Spleen (tissue), 11 donors: ENCODE data around the gene OOSP3. TPM values are rescaled to one million over a fixed set of nuclear protein-coding genes. Genes with fewer than 3 reads are reported as not detected.
"Not testable (repeated sequence)": the region's sequence is repeated elsewhere in the genome, so short reads cannot be mapped to it uniquely, and the experiment has no call there.

ENCODE experiments used
- DNase-seq: peaks from one replicate; pipeline ENCODE4 v3.0.0-alpha.2; 2020
- H3K27ac ChIP-seq, 8 donors: fragments of 200-600 bp; sonication (generic) in 7 of 8; 1 replicate in 4 of 8; 2 replicates in 4 of 8; pipeline versions ENCODE4 v1.5.0 to v1.8.0; 2016 to 2021; ENCODE audit warnings: inconsistent platforms in 4 of 8, mild to moderate bottlenecking in 4 of 8, moderate library complexity in 1 of 8
- H3K27me3 ChIP-seq, 7 donors: fragments of 200-600 bp; sonication (generic) in 6 of 7; replicated peaks in 1 of 7; 1 replicate in 4 of 7; 2 replicates in 3 of 7; pipeline versions ENCODE4 v1.5.0 to v1.8.0; 2016 to 2021; ENCODE audit warnings: inconsistent platforms in 3 of 7, mild to moderate bottlenecking in 1 of 7
- H3K36me3 ChIP-seq, 6 donors: fragments of 200-600 bp; sonication (generic) in 5 of 6; 1 replicate in 4 of 6; 2 replicates in 2 of 6; pipeline versions ENCODE4 v1.5.0 to v1.8.0; 2016 to 2021; ENCODE audit warnings: inconsistent platforms in 2 of 6
- H3K4me1 ChIP-seq, 6 donors: fragments of 200-600 bp; sonication (generic) in 5 of 6; 1 replicate in 3 of 6; 2 replicates in 3 of 6; pipeline versions ENCODE4 v1.5.0 to v1.8.0; 2016 to 2021; ENCODE audit warnings: inconsistent platforms in 3 of 6
- H3K4me3 ChIP-seq, 8 donors: fragments of 200-600 bp; sonication (generic) in 7 of 8; 1 replicate in 4 of 8; 2 replicates in 4 of 8; pipeline versions ENCODE4 v1.5.0 to v1.8.0; 2016 to 2021; ENCODE audit warnings: inconsistent platforms in 4 of 8, mild to moderate bottlenecking in 4 of 8, moderate library complexity in 2 of 8
- H3K9me3 ChIP-seq, 8 donors: fragments of 200-600 bp; sonication (generic) in 7 of 8; 1 replicate in 4 of 8; 2 replicates in 4 of 8; pipeline versions ENCODE4 v1.5.0 to v1.8.0; 2016 to 2021; ENCODE audit warnings: inconsistent platforms in 4 of 8
- POLR2A ChIP-seq, 3 donors: fragments of 450-650 bp; IDR thresholded peaks; one replicate each; pipeline ENCODE4 v1.5.1; 2017; ENCODE audit warnings: antibody characterized with exemption in 3 of 3, mild to moderate bottlenecking in 1 of 3
- POLR2AphosphoS5 ChIP-seq, 3 donors: sonication (generic); formaldehyde crosslinking; IDR thresholded peaks; one replicate each; pipeline ENCODE4 v1.5.1; 2017; ENCODE audit warnings: antibody characterized with exemption in 3 of 3
- WGBS, 5 donors: extraction: QIAGEN DNeasy Blood & Tissue Kit in 3 of 5; methylation state at CpG; one replicate each; pipeline versions ENCODE4 v1.1.5 to v1.1.7; 2013 to 2018; 5-methylcytosine and 5-hydroxymethylcytosine counted together
- intact Hi-C: fragments of 100-400 bp; cut with DNase I; formaldehyde crosslinking; loops from one replicate; pipeline ENCODE4 v1.15.0; 2023; ENCODE audit warnings: low total_unique reads
- polyA plus RNA-seq, 3 donors: library from polyadenylated mRNA; stranded (reverse); fragments of 200-250 nt; gene quantifications; one replicate each; pipeline ENCODE4 v1.2.1, GENCODE V29; 2013
- total RNA-seq, 7 donors: library from RNA; depleted of rRNA in 3 of 7; stranded (reverse); fragments of >200 nt in 3 of 7; fragmentation: NEBNext Ultra II Directional in 4 of 7; extraction: Animal tissue kit (Norgen Biotek cat#: 25700) in 4 of 7; gene quantifications; one replicate each; pipeline versions ENCODE4 v1.1.0 to v1.2.1, GENCODE V29; 2016 to 2021
- TF ChIP-seq, protein P1 (sequence below), 11 experiments: fragments of 200-600 bp in 7 of 11; fragments of 450-650 bp in 4 of 11; sonication (generic) in 4 of 11; IDR thresholded peaks in 8 of 11; conservative IDR thresholded peaks in 3 of 11; 1 replicate in 7 of 11; 2 replicates in 4 of 11; pipeline versions ENCODE4 v1.4.0 to v1.8.0; 2016 to 2021; ENCODE audit warnings: antibody characterized with exemption in 11 of 11, inconsistent platforms in 4 of 11, mild to moderate bottlenecking in 1 of 11
- donor health status: healthy with polysubstance abuse.
- donor health status: DM: no; HTN: no; CAD: no; lungs with moderate emphysema.
- donor health status: DM: no; HTN: no; CAD: no.
- donor health status: Bipolar disorder and iron deficiency.
- donor health status: healthy.
- donor health status: DM: no; HTN: no; CAD: no.
- donor health status: DM: yes; HTN: yes; CAD: no.

The OOSP3 gene
- total and polyA plus RNA-seq, 10 donors: not detected

DNA sequence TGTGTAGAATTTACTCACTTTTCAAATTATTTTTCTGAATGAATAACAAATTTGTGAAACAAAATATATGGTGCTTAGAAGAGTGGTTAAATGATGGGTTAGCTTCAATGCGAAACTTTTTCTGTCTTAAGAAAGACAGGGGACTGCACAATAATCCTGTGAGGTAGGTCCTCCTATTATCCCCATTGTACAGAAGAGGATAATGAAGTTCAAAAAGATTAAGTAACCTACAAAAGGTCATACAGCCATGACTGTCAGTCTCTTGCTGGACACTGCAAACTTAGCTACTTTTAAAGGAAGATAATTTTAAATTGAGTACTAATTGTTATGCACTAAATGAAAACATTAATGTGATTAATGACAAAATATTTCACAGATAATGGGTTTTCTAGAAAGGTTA, 5.0 kb downstream of the OOSP3 start:
- H3K4me1 ChIP-seq: no peaks in the 10 kb centered on the region
- H3K36me3 ChIP-seq: no peaks in the 10 kb centered on the region
- intact Hi-C loops: no loop called here
- no peak overlapping the region for H3K27ac ChIP-seq
- H3K27me3 ChIP-seq: no peaks in the 10 kb centered on the region
- WGBS, 5 donors: 91 to 100% (median 93%) methylated on average over 1 of the region's 1 CpG
- H3K9me3 ChIP-seq: peaks cover 0 to 33% (median 30%) of the 10 kb centered on the region in 8 donors
- no peak for DNase-seq
- no peak overlapping the region for H3K4me3 ChIP-seq
- TF ChIP-seq, protein P1, sequence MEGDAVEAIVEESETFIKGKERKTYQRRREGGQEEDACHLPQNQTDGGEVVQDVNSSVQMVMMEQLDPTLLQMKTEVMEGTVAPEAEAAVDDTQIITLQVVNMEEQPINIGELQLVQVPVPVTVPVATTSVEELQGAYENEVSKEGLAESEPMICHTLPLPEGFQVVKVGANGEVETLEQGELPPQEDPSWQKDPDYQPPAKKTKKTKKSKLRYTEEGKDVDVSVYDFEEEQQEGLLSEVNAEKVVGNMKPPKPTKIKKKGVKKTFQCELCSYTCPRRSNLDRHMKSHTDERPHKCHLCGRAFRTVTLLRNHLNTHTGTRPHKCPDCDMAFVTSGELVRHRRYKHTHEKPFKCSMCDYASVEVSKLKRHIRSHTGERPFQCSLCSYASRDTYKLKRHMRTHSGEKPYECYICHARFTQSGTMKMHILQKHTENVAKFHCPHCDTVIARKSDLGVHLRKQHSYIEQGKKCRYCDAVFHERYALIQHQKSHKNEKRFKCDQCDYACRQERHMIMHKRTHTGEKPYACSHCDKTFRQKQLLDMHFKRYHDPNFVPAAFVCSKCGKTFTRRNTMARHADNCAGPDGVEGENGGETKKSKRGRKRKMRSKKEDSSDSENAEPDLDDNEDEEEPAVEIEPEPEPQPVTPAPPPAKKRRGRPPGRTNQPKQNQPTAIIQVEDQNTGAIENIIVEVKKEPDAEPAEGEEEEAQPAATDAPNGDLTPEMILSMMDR (IDR thresholded peaks at IDR 0.05 in 8 of 11, conservative IDR thresholded peaks at IDR 0.05 in 3 of 11): no peak
- TF ChIP-seq POLR2AphosphoS5 (IDR thresholded peaks at IDR 0.05) (no peak), POLR2A (IDR thresholded peaks at IDR 0.05) (no peak)

DNA sequence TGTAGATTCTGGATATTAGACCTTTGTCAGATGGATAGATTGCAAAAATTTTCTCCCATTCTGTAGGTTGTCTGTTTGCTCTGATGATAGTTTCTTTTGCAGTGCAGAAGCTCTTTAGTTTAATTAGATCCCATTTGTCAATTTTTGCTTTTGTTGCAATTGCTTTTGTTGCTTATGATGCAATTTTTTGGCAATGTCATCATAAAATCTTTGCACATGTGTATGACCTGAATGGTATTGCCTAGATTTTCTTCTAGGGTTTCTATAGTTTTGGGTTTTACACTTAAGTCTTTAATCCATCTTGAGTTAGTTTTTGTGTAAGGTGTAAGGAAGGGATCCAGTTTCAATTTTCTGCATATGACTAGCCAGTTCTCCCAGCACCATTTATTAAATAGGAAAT, 8.6 kb downstream of the OOSP3 start:
- H3K4me3 ChIP-seq, intact Hi-C loops, H3K36me3 ChIP-seq, DNase-seq, H3K27me3 ChIP-seq, H3K27ac ChIP-seq, H3K4me1 ChIP-seq: not testable (repeated sequence)
- H3K9me3 ChIP-seq: peaks cover 0 to 69% (median 53%) of the 10 kb centered on the region in 8 donors

DNA sequence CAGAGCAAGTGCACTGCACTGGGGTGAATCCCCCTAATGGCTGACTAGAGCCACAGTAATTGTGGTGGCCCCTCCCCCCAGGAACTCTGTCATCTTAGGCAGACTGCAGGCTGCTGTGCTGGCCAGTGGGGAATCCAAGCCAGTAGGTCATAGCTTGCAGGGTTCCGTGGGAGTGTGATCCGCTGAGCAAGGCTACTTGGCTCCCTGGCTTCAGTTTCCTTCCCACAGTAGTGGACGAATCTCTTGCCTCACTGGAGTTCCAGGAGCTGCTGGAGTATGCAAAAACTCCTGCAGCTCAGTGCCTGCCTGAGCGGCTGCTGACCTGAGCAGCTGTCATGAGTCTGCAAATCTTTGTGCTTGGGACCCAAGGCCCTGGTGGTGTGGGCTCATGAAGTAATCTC, 13.2 kb downstream of the OOSP3 start:
- DNase-seq: no peak
- WGBS, 5 donors: 25 to 60% (median 39%) methylated on average over 3 to 4 of the region's 4 CpGs
- Histone ChIP-seq H3K27me3 (peaks cover 0 to 13% (median 0%) of the 10 kb centered on the region in 7 donors), H3K4me1 (no peaks in the 10 kb centered on the region), H3K27ac (no peak overlapping the region), H3K36me3 (no peaks in the 10 kb centered on the region), H3K9me3 (peaks cover 0 to 55% (median 41%) of the 10 kb centered on the region in 8 donors), H3K4me3 (no peak overlapping the region)
- no peak for TF ChIP-seq POLR2A (IDR thresholded peaks at IDR 0.05)
- TF ChIP-seq, protein P1 (IDR thresholded peaks at IDR 0.05 in 8 of 11, conservative IDR thresholded peaks at IDR 0.05 in 3 of 11): no peak
- no peak for TF ChIP-seq POLR2AphosphoS5 (IDR thresholded peaks at IDR 0.05)
- intact Hi-C loops: no loop called here

DNA sequence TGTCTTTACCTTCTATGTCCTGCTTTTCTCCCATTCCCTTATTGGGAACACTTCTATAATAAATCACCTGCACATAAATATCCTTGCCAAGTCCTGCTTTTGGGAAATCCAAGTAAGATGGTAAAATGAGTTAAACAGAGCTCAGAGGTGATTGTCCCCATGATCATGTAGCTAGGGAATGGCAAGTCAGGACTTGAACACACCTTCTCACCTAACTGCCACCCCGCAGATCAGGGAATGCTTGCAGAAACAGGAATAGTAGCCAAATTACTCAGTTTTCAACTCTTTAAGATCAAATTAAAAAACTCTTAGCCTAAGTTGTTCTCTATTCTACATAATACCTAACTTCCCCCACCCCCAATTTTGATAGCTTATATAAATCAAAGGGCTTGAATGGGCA, 16.0 kb downstream of the OOSP3 start:
- Histone ChIP-seq H3K27me3 (peaks cover 0 to 13% (median 0%) of the 10 kb centered on the region in 7 donors), H3K4me3 (no peak overlapping the region), H3K9me3 (peaks cover 0 to 34% (median 13%) of the 10 kb centered on the region in 8 donors), H3K36me3 (no peaks in the 10 kb centered on the region), H3K27ac (no peak overlapping the region), H3K4me1 (no peaks in the 10 kb centered on the region)
- no peak for DNase-seq
- WGBS, 5 donors: 83 to 100% (median 93%) methylated on average over 1 of the region's 1 CpG
- intact Hi-C loops: no loop called here
- TF ChIP-seq POLR2A (IDR thresholded peaks at IDR 0.05) (no peak), POLR2AphosphoS5 (IDR thresholded peaks at IDR 0.05) (no peak)
- TF ChIP-seq, protein P1 (IDR thresholded peaks at IDR 0.05 in 8 of 11, conservative IDR thresholded peaks at IDR 0.05 in 3 of 11): no peak

DNA sequence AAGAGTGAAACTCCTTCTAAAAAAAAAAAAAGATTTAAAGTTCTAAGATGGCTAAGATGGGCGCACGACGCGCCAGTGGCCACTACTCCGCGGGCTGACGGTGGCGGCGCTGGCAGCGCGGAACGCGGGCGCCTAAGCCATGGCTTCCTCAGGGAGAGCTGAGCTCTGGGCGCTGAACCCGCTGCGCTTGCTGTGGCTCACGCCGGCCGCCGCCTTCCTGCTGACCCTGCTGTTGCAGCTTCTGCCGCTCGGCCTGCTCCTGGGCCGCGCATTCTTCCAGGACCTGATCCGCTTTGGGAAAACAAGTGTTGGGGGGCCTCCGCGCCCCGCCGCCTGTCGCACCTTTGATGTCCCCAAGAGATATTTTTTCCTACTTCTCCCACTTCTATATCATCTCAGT, 19.5 kb downstream of the OOSP3 start:
- WGBS, 5 donors: 93 to 96% (median 95%) methylated on average over 31 of the region's 31 CpGs
- DNase-seq: no peak
- H3K9me3 ChIP-seq: peaks cover 0 to 7% (median 0%) of the 10 kb centered on the region in 8 donors
- H3K4me1 ChIP-seq: no peaks in the 10 kb centered on the region
- intact Hi-C loops: no loop called here
- H3K27ac ChIP-seq: no peak overlapping the region
- no peak overlapping the region for H3K4me3 ChIP-seq
- TF ChIP-seq POLR2A (IDR thresholded peaks at IDR 0.05) (no peak), POLR2AphosphoS5 (IDR thresholded peaks at IDR 0.05) (no peak)
- TF ChIP-seq, protein P1 (IDR thresholded peaks at IDR 0.05 in 8 of 11, conservative IDR thresholded peaks at IDR 0.05 in 3 of 11): no peak
- H3K27me3 ChIP-seq: no peaks in the 10 kb centered on the region
- H3K36me3 ChIP-seq: no peaks in the 10 kb centered on the region
